Astrocyte of the spinal cord (primary cell): ENCODE data around the gene DOK1.

Source experiments
- DNase-seq: peaks from one replicate; pipeline ENCODE4 v3.0.0; 2011; ENCODE audit warnings: low read depth, low spot score
- H3K4me3 ChIP-seq: 2 replicates; pipeline ENCODE4 v1.5.1; 2011; ENCODE audit warnings: low read depth, mild to moderate bottlenecking, low read length, moderate library complexity
- in situ Hi-C: cut with HindIII; loops from 2 replicates; pipeline ENCODE4 v1.10.0; 2017; ENCODE audit warnings: low sequenced_read_pairs
- TF ChIP-seq, protein P1 (sequence below): IDR thresholded peaks from 2 replicates; pipeline ENCODE4 v1.5.1; 2012; ENCODE audit warnings: low read depth, mild to moderate bottlenecking, low read length, inconsistent platforms

DOK1 gene

GRCh38 chr2:74532222-74532621, 22.3 kb upstream of the DOK1 start:
- in situ Hi-C loops = no loop called here
- peak; percentile 45 for DNase-seq
- no peak overlapping the region for H3K4me3 ChIP-seq
- TF ChIP-seq, protein P1, sequence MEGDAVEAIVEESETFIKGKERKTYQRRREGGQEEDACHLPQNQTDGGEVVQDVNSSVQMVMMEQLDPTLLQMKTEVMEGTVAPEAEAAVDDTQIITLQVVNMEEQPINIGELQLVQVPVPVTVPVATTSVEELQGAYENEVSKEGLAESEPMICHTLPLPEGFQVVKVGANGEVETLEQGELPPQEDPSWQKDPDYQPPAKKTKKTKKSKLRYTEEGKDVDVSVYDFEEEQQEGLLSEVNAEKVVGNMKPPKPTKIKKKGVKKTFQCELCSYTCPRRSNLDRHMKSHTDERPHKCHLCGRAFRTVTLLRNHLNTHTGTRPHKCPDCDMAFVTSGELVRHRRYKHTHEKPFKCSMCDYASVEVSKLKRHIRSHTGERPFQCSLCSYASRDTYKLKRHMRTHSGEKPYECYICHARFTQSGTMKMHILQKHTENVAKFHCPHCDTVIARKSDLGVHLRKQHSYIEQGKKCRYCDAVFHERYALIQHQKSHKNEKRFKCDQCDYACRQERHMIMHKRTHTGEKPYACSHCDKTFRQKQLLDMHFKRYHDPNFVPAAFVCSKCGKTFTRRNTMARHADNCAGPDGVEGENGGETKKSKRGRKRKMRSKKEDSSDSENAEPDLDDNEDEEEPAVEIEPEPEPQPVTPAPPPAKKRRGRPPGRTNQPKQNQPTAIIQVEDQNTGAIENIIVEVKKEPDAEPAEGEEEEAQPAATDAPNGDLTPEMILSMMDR = peak; percentile 21

DNA sequence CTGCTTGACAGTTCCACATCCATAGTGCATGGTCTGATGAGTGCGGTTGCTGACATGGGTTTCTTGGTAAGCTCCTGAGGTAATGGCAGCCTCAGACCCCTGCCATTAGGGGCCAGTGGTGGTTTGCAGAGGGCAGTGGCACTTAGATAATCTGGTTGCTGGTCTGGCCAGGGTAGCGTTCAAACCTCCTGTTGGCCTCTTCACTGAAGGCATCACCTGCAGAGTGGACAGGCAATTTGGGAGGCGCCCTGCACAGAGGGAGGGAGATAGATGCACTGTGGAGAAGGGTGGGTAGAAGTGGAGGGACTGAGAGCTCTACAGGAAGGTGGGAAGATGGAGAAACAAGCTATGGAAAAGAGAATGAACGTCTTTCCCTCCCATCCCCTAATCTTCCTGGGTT, 21.1 kb upstream of the DOK1 start:
- in situ Hi-C loops = no loop called here
- DNase-seq = no peak
- no peak overlapping the region for H3K4me3 ChIP-seq
- TF ChIP-seq, protein P1 = no peak

GRCh38 chr2:74534411-74534810, 20.1 kb upstream of the DOK1 start:
- no peak for DNase-seq
- TF ChIP-seq, protein P1 = no peak
- in situ Hi-C loops = no loop called here
- no peak overlapping the region for H3K4me3 ChIP-seq

DNA sequence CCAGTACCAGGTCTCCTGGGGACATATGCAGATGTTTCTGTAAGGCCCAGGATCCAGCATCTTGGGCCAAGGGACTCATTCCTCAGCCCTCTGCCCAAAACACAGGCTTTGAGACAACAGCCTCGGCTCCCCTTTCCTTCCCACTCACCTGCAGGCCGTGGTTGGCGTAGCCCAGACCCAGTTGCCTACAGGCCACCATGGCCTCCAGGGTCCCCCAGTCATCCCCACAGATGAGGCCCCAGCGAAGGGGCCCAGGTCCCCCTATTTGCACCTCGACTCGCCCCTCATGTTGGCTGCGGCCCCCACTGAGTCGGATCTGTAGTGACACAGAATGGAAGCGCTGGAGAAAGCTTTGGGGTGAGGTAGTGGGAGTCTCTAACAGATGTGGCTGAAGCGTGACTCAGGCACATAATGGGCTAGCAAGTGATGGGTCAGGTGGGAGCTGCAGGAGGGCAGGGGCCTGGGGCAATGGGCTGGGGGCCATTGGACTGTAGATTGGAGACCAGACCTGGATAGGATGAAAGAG, 19.0 kb upstream of the DOK1 start:
- TF ChIP-seq, protein P1 = no peak
- in situ Hi-C loops = no loop called here
- H3K4me3 ChIP-seq = no peak overlapping the region
- no peak for DNase-seq

- in situ Hi-C loops = no loop called here
- H3K4me3 ChIP-seq = no peak overlapping the region
- DNase-seq = no peak
- TF ChIP-seq, protein P1 = no peak
These were observed 18.2 kb upstream of the DOK1 start for GRCh38 chr2:74536166-74536950.

DNA sequence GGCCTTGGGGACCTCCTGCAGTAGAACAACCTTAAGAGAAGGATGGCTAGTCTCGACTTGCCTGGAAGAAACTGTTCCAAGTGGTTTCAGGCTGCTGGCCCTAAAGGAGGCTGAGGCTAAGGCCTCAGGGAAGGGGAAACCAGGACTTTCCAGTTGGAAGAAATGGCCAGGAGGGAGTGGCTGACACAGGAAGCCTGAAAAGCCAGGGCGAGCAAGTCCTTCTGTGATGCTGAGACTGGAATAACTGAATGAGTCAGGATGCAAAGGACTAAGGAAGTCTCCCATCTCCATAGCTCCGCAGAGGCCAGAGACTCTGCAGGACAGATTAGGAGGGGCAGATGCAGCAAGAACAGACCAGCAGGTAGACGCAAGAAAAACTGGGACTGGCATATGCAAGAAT, 17.4 kb upstream of the DOK1 start:
- TF ChIP-seq, protein P1 = no peak

More for the DNA sequence above, 17.4 kb upstream of the DOK1 start:
- no peak overlapping the region for H3K4me3 ChIP-seq
- in situ Hi-C loops = no loop called here
- no peak for DNase-seq
